DOHH2 (cell line): ENCODE results near the gene CTTN.
A peak's percentile ranks its signal among the peaks of the same experiment; 100 is the strongest.

Source experiments
- H3F3A ChIP-seq: fragments of 200-600 bp; sonication (generic), shearing (Covaris generic); 2 replicates; pipeline ENCODE4 v1.6.0; 2016; ENCODE audit warnings: antibody characterized with exemption, mild to moderate bottlenecking; ENCODE audit not compliant: control insufficient read depth, insufficient read depth
- H3K27ac ChIP-seq: fragments of 200-600 bp; sonication (generic); 2 replicates; pipeline ENCODE4 v1.5.1; 2014; ENCODE audit warnings: low read depth, mild to moderate bottlenecking, low read length, moderate library complexity
- H3K27me3 ChIP-seq: fragments of 200-600 bp; sonication (generic); 2 replicates; pipeline ENCODE4 v1.6.1; 2014; ENCODE audit warnings: mild to moderate bottlenecking, low read length, mixed read lengths; ENCODE audit not compliant: control insufficient read depth
- H3K36me3 ChIP-seq: fragments of 200-600 bp; sonication (generic); 2 replicates; pipeline ENCODE4 v1.6.1; 2014; ENCODE audit warnings: mild to moderate bottlenecking, low read length, moderate library complexity, mixed read lengths; ENCODE audit not compliant: control insufficient read depth
- H3K4me1 ChIP-seq: fragments of 200-600 bp; sonication (generic); 2 replicates; pipeline ENCODE4 v1.6.1; 2014; ENCODE audit warnings: mild to moderate bottlenecking, low read length, mixed read lengths; ENCODE audit not compliant: control insufficient read depth
- H3K4me2 ChIP-seq: fragments of 200-600 bp; sonication (generic); 2 replicates; pipeline ENCODE4 v1.6.0; 2014; ENCODE audit warnings: mild to moderate bottlenecking, low read length, moderate library complexity
- H3K4me3 ChIP-seq: fragments of 200-600 bp; sonication (generic); 2 replicates; pipeline ENCODE4 v1.5.1; 2014; ENCODE audit warnings: mild to moderate bottlenecking, low read length, mixed read lengths
- H3K79me2 ChIP-seq: fragments of 200-600 bp; sonication (generic); 2 replicates; pipeline ENCODE4 v1.6.1; 2014; ENCODE audit warnings: mild to moderate bottlenecking, low read length, mixed read lengths; ENCODE audit not compliant: control insufficient read depth
- H3K9me2 ChIP-seq: fragments of 200-600 bp; sonication (generic); replicated peaks from 2 replicates; pipeline ENCODE4 v1.6.1; 2014; ENCODE audit warnings: mild to moderate bottlenecking, low read length, mixed read lengths; ENCODE audit not compliant: control insufficient read depth
- H3K9me3 ChIP-seq: fragments of 200-600 bp; sonication (generic); 2 replicates; pipeline ENCODE4 v1.6.1; 2014; ENCODE audit warnings: antibody characterized with exemption, low read length, mixed read lengths; ENCODE audit not compliant: control insufficient read depth, insufficient read depth
- H4K20me1 ChIP-seq: fragments of 200-600 bp; sonication (generic); 2 replicates; pipeline ENCODE4 v1.6.0; 2014; ENCODE audit warnings: low read depth, mild to moderate bottlenecking, antibody characterized with exemption, low read length, moderate library complexity; ENCODE audit not compliant: control insufficient read depth, insufficient read depth
- CTCF ChIP-seq: fragments of 200-600 bp; sonication (generic); IDR thresholded peaks from one replicate; pipeline ENCODE4 v1.5.1; 2014; ENCODE audit warnings: antibody characterized with exemption, mild to moderate bottlenecking, low read depth, low read length; ENCODE audit not compliant: poor library complexity, severe bottlenecking
- EZH2phosphoT487 ChIP-seq: fragments of 200-600 bp; sonication (generic); IDR thresholded peaks from 2 replicates; pipeline ENCODE4 v1.6.1; 2017; ENCODE audit warnings: borderline replicate concordance, mild to moderate bottlenecking, antibody characterized with exemption, low read length, moderate library complexity, mixed read lengths

Gene CTTN

GRCh38 chr11:70397336-70397982 lies 870 bp upstream of the CTTN start:
- Histone ChIP-seq H3K4me3 (peak overlapping the region; percentile 70), H3K79me2 (no peaks in the 10 kb centered on the region), H3K9me3 (no peaks in the 10 kb centered on the region), H3K27ac (no peak overlapping the region), H3K9me2 (no peaks in the 10 kb centered on the region), H3K4me2 (peak overlapping the region; percentile 73), H3K27me3 (peaks cover 80% of the 10 kb centered on the region), H3K36me3 (no peaks in the 10 kb centered on the region), H4K20me1 (peaks cover 17% of the 10 kb centered on the region; the same call in 1 of the 2 replicates), H3F3A (no peaks in the 10 kb centered on the region), H3K4me1 (peaks cover 36% of the 10 kb centered on the region)
- TF ChIP-seq EZH2phosphoT487 (no peak), CTCF (no peak)

GRCh38 chr11:70398834-70399680 lies 728 bp downstream of the CTTN start:
- Histone ChIP-seq H4K20me1 (peaks cover 20% of the 10 kb centered on the region; the same call in 1 of the 2 replicates), H3F3A (no peaks in the 10 kb centered on the region; the same call in 1 of the 2 replicates), H3K4me3 (peak overlapping the region; percentile 70), H3K4me2 (peak overlapping the region; percentile 73), H3K4me1 (peaks cover 36% of the 10 kb centered on the region), H3K9me2 (no peaks in the 10 kb centered on the region), H3K79me2 (no peaks in the 10 kb centered on the region), H3K9me3 (no peaks in the 10 kb centered on the region), H3K27ac (no peak overlapping the region), H3K27me3 (peaks cover 84% of the 10 kb centered on the region), H3K36me3 (no peaks in the 10 kb centered on the region)
- no peak for TF ChIP-seq CTCF
- no peak for TF ChIP-seq EZH2phosphoT487

- H3K4me1 ChIP-seq: peaks cover 36% of the 10 kb centered on the region
- H3K36me3 ChIP-seq: no peaks in the 10 kb centered on the region
- TF ChIP-seq CTCF (no peak), EZH2phosphoT487 (no peak)
- H3K27me3 ChIP-seq: peaks cover 86% of the 10 kb centered on the region
- H3K9me3 ChIP-seq: no peaks in the 10 kb centered on the region
- no peak overlapping the region for H3K27ac ChIP-seq
- peak overlapping the region; percentile 73 for H3K4me2 ChIP-seq
- H3K79me2 ChIP-seq: no peaks in the 10 kb centered on the region
- peaks cover 17% of the 10 kb centered on the region; the same call in 1 of the 2 replicates for H4K20me1 ChIP-seq
- H3F3A ChIP-seq: no peaks in the 10 kb centered on the region; the same call in 1 of the 2 replicates
- no peak overlapping the region for H3K4me3 ChIP-seq
- no peaks in the 10 kb centered on the region for H3K9me2 ChIP-seq
These were observed 1.4 kb downstream of the CTTN start for GRCh38 chr11:70399681-70400112.
